Superior temporal gyrus (tissue), 1 donor: ENCODE results near the gene TBC1D19.

Source experiments
- DNase-seq: peaks from one replicate; pipeline ENCODE4 v3.0.0-alpha.2; 2016; ENCODE audit errors: extremely low spot score

Gene TBC1D19

DNA sequence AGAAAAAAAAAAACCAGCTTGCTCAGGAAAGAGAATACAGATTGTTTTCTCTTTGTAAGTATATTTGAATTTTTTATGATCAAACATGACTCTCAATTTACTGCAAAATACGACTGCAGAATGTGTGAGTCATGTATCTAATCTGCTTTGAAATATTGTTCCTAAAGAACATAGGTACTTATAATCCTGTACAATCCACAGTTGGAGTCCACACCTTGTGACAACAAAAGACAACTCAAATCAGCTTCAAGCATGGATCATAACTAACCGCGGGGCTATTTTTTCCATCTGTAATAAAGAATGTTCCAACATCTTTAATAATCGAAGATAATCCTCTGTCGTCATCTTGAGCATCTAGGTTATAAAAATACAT, 198.9 kb downstream of the TBC1D19 start:
- no peak for DNase-seq

DNA sequence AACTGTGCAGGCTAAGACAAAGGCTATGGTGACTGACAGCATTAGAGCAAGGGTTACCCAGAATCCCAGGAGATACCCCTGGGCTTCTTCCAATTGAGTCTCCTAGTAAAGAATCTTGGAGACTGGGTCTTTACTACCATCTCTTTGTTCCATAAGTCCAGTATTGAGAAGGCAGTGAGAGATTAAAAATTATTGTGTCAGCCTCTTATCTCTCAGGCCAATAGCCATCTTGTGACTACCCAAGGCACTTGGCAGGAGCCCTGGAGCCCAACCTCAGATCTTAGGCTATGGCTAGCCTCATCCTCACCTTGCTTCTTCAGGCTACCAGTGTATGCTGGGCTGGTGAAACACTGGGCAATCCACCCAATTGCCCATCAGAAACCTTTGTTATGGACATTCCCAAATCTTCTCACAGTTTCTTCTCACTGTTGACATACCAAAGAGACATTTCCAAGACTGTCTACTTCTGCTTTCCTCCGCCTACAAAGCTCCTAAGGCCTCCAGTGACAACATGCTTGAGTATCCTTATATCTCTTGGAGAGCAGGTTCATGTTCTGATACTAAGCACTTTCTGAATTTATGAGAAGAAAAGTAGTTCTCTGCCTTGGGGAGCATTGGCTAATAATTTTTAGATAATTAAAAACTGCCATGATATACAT, 200.5 kb downstream of the TBC1D19 start:
- no peak for DNase-seq

DNA sequence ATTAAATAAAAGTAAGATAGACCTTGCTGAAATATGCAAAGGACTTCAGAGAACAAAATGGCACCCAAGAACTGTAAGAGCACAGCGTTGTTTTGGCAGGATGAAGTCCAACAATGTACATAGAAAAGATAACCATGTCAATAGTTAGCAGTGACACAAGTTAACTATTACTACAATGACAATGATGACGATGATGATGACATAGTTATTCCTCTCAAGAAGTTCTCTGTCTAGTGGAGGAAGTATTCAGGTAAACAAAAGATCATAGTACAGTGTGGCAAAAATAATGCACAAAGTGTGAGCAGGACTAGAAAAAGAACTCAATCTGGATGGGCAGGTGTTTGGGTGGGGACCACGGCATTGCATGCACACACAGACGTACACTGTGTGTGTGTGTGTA, 201.4 kb downstream of the TBC1D19 start:
- no peak for DNase-seq

DNA sequence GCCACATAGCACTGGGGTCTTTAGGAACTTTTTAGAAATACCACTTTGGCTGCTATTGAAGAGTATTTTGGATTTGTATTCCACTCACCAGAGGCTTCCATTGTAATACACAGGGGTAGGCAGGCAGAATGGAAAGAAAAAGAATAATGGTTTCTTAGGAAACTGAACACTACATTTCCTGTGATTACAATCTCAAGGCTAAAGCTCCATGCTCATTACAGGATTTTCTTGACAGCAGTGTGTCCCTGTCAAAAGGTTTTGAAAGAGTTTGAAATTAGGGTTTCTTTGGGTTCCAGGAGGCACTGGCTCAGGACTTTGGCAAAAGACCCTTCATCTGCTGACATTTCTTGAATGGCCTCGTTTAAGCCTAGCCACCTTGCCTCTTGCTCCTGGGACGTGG, 201.9 kb downstream of the TBC1D19 start:
- DNase-seq, result no peak

DNA sequence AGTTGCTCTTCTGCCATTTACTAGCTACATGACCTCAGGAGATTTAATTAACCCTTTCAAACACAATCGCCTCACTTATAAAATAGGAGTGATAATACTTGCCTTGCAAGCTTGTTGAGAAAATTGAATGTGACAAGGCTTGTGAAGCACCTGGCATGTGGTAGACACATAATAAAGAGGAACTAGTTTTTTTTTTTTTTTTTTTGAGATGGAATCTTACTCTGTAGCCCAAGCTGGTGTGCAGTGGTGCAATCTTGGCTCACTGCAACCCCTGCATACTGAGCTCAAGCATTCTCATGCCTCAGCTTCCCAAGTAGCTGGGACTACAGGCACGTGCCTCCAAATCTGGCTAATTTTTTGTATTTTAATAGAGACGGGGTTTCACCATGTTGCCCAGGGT, 203.0 kb downstream of the TBC1D19 start:
- no peak for DNase-seq

DNA sequence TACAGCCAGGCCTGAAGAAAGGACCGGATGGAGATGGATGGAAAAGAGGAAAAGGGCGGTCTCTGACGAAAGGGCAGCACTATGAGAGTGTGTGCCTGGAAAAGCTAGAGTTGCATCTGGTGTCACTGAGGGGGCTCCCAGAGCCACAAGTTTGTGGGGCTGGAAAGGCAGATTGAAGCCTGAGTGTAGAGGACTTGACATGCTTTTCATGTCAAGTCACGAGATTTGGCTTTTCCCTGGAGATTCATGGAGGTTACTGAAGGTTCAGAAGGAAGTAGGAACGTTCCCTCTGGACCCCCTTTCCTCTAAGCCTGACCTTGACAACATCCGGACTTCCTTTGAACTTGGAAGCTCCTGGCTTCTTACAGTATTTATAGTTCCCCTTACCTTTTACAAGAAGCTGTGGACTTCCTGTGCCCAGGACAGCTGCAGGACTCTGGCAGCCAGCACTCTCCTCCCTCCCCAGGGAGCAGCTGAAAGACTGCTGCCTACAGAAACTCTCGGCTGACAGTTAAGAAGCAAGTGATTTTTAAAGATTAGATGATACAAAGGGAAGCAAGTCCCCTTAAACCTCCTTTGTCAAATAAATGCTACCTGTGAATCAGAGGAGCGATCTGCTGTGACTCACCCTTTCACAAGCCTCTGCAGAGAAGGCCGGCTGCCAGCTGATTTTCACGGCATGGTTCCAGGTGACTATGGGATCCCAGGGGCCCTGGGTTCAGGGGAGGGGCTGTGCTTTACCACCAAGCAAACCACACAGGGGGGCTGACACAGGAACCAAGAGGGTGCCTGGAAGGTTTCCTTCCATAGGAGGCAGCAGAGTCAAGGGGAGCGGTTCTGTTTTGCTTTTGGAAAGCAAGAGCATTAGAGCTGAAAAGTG, 203.8 kb downstream of the TBC1D19 start:
- DNase-seq, result no peak

DNA sequence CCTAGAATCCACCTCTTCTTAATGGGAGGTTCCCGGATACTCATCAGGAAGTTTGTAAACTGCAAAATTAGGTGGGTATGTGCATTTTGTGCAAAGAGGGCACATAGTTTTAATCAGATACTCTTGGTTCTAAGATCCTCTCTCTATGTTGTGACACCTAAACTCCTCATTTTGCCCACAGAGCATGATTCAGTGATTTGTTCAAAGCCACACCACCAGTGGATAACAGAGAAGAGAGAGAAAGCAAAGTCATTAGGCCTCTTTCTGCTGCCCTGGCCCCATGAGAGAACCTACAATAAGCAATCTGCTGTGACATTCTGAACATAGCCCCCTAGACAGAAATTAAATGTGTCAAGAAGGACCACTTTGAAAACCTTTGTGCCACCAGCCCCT, 204.5 kb downstream of the TBC1D19 start:
- no peak for DNase-seq

DNA sequence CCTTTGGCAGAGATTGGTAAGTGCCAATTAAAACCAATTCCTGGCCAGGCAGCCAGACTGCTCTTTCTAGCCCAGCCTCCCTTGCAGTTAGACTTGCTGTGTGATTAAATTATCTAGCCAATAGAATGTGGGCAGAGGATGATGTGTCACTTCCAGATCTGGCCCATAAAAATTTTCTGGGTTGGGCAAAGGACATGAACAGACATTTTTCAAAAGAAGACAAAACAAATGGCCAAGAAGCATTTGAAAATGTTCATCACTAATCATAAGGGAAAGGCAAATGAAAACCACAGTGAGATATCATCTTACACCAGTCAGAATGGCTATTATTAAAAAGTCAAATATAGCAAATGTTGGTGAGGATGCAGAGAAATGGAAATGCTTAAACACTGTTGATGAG, 205.3 kb downstream of the TBC1D19 start:
- no peak for DNase-seq

DNA sequence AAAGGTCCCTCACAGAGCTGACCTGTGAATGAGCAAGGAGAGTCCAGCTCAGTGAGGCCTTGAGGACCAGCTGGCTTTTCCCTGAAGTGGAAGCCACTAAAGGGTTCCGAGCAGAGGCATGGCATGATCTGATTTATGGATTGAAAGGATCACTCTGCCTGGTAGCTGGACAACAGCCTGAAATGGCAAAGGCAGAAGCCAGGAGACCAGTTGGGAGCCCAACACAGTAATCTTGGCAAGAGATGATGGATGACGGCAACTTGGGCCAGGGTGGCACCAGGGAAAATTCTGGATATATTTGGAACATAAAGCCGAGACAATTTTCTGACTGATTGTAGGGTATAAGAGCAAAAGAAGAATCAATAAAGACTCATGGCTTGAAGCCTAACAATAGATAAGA, 207.5 kb downstream of the TBC1D19 start:
- no peak for DNase-seq

DNA sequence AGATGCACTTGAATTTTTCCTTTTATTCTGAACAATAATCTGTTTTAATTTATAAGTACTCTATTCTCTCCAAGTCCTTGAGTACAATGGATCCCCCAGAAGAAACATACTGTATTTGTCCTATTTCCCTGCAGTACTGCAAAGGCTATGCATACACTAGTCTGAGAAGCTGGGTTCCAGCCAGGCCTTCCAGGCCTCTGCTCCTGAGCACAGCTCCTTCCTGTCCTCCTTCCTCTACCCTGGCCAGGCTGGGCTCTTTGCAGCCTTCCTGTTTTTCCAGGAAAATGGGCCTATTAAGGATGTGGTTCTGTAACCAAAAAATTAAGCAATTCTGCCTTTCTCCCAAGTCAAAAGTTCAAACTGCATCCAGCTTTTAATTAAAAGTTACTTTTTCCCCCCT, 208.8 kb downstream of the TBC1D19 start:
- no peak for DNase-seq

DNA sequence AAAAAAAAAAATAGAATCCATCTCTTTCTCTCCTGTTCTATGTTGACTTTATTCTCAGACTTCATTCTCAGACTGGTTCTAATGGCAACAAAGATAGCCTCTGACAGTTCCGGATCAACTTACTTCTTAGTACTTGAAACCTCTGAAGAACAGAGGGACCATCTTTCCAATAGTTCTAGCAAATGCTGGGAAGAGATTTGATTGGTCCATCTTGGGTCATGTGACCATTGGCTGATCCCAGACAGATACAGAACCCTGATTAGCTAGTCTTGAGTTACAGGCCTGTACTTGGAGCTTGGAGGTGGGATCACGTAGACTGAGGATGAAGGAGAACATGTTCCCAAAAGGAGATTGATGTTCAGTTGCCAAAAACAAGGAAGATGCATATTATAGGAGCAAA, 209.9 kb downstream of the TBC1D19 start:
- no peak for DNase-seq

DNA sequence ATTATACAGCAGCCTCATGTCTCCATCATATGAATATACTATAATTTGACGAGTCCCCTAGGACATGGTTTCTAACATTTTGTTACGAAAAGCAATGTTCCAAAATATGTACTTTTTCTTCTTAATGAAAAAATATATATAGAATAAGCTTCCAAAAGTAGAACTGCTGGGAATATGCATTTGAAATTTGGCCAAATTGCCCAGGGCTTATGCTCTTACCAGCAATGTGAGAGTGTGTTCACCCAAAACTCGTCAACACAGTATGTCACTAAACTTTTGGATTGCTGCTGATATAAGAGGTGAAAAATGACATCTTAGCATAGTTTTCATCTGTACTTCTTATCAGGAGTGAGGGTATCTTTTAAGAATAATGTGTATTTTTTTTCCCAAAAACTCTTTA, 212.2 kb downstream of the TBC1D19 start:
- DNase-seq, result no peak

DNA sequence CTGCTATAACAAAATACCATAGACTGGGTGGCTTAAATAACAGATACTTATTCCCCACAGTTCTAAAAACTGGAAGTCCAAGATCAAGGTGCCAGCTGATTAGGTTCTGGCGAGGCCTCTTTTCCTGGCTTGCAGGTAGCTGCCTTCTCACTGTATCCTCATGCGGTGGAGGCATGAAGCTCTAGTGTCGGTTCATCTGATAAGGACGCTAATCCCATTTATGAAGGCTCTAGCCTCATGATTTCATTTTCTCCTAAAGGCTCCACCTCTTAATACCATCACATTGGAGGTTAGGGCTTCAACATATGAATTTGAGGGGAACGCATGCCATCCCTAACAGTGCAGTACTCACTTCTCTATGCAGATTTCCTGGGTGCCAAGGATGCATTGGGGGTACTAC, 218.9 kb downstream of the TBC1D19 start:
- no peak for DNase-seq

DNA sequence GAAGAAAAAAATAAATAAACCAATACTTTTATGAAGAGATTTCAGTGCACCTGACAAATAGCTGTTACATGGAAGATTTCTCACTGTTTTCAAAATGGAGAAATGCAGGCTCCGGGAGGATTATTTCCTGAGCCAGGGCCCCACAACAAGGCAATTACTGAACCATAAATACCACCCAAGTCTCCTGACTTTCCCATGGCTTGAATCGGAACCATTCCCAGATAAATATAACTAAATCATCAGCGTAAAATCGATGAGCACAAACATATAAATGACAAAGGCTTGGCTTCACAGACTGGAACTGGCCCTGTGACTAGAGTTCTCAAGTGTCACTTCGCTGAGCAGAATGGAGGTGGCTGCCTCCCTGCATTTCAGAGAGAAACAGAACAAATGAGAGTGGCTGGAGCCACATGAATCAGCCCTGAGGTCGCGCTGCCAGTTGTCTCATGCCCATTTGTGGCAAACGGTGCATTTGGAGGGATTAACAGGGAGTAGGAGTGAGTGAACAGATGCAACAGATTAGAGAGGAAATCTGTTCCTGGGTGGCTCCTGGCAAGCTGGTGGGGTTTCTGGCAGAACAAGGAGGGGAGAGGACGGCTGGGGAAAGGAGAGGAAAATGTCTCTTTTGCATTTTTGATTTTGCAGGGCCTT, 219.5 kb downstream of the TBC1D19 start:
- DNase-seq, result peak; percentile 30

DNA sequence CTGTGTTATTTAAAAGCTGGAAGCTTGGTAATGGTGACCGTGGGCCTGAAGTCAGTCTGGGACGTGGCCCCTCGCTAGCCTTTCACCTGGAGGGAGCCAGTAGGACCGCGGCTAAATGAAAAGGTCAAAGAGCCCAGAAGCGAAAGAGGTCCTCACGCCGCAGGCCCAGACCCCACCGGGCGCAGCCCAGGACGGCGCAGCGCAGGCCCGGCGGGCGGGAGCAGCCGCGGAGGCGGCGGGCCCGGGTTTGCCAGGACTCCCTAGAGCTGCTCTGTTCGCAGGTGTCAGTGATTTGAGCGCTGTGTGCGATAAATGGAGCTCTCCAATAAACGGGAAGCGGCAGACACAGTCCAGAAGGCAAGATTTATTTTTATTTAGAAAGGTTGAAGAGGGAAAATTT, 220.6 kb downstream of the TBC1D19 start:
- DNase-seq, result no peak

DNA sequence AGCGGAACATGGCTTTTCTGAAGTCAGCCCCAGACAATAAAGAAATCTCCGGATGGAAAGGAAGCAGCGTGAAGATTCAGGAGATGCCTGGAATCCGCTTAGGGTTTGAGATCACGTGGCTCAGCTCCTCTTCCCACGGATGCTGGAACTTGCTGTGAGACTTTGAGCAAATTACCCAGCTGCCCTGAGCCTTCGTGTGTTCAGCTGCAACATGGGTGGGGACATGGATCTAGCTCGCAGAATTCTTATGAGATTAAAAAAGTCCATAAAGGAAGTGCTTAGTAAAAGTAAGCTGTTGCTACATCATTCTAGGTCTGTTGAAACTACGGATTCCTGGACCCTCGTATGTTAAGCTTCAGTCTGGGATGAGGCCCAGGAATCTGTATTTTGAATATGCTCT, 221.0 kb downstream of the TBC1D19 start:
- no peak for DNase-seq
